Fibroblast of mammary gland (primary cell): ENCODE measurements around the gene RAI14.
"Not testable (repeated sequence)": the region's sequence is repeated elsewhere in the genome, so short reads cannot be mapped to it uniquely, and the experiment has no call there.

Source experiments
- DNase-seq: peaks from one replicate; pipeline ENCODE4 v3.0.0-alpha.2; 2010; ENCODE audit warnings: low read depth
- H3K4me3 ChIP-seq: 2 replicates; pipeline ENCODE4 v1.5.1; 2011; ENCODE audit warnings: low read depth, mild to moderate bottlenecking, low read length, moderate library complexity; ENCODE audit not compliant: control insufficient read depth
- CTCF ChIP-seq: conservative IDR thresholded peaks from 2 replicates; pipeline ENCODE4 v1.5.1; 2011; ENCODE audit warnings: low read depth, low read length, inconsistent platforms; ENCODE audit not compliant: control insufficient read depth, insufficient read depth

Gene RAI14

GRCh38 chr5:34724741-34725140 lies 68.6 kb downstream of the RAI14 start:
- no peak for TF ChIP-seq CTCF
- no peak for DNase-seq
- no peak overlapping the region for H3K4me3 ChIP-seq

GRCh38 chr5:34727166-34727749 lies 71.1 kb downstream of the RAI14 start:
- not testable (repeated sequence) for H3K4me3 ChIP-seq, DNase-seq

- TF ChIP-seq CTCF = no peak
- no peak overlapping the region for H3K4me3 ChIP-seq
- DNase-seq = no peak
These were observed 72.1 kb downstream of the RAI14 start for GRCh38 chr5:34728236-34728635.

GRCh38 chr5:34731435-34732232 lies 75.5 kb downstream of the RAI14 start:
- DNase-seq = no peak
- TF ChIP-seq CTCF = no peak

GRCh38 chr5:34734326-34734725 lies 78.2 kb downstream of the RAI14 start:
- H3K4me3 ChIP-seq = no peak overlapping the region
- TF ChIP-seq CTCF = no peak
- no peak for DNase-seq

More at GRCh38 chr5:34731435-34732232, 75.5 kb downstream of the RAI14 start:
- no peak overlapping the region for H3K4me3 ChIP-seq

- no peak for TF ChIP-seq CTCF
- no peak overlapping the region for H3K4me3 ChIP-seq
- peak; percentile 93 for DNase-seq
These were observed 79.6 kb downstream of the RAI14 start for GRCh38 chr5:34735491-34736426.
